ENCODE measurements around the gene PADI6.

PADI6 gene

DNA sequence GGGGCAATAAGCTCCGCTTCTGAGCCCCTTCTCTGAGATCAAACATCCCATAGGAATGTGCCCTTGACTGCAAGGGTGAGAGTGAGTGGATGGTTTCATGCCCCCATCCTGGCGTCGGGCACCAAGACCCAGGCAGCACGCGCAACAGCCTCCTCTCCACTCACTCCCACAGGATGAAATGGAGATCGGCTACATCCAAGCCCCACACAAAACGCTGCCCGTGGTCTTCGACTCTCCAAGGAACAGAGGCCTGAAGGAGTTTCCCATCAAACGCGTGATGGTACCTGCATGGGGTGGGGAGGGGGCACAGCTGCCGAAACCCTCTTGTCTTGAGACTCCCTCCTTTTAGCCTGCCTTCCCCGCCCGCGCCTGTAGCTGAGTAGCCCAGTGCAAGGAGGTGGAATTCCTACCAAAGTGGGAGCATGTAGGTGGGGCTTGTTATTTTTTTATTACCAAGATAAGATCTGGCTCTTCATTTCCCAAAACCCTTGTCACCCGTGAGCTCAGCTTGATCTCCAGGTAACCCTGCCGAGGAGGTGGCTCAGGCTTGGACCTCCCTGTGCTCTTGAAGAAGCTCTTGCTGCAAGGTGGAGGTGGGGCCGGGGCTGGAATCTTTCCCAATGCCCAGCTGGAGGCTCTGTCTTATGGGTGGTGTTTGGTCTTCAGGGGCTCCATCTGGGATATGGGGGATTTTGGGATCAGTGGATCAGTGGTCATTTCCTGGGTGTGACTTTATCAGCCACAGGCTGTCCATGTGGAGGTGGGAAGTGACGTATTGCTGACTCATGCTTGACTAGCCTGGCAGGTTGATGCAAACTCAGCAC is 24.0 kb upstream of the PADI6 start:
- Histone ChIP-seq H3K27ac (no peak overlapping the region), H4K20me1 (ENCODE audit: insufficient read depth) (no peaks in the 10 kb centered on the region), H3K4me3 (IDR thresholded peaks at IDR 0.05; ENCODE audit: insufficient read depth, low read depth, low read length) (no peak overlapping the region), H3K27me3 (ENCODE audit: insufficient read depth, low read depth) (peaks cover 30% of the 10 kb centered on the region), H2AFZ (ENCODE audit: low read depth) (no peak overlapping the region), H3K79me2 (ENCODE audit: insufficient read depth, low read depth) (no peaks in the 10 kb centered on the region), H3K9ac (no peak overlapping the region), H3K4me2 (no peak overlapping the region), H3K36me3 (ENCODE audit: insufficient read depth) (no peaks in the 10 kb centered on the region), H3K4me1 (ENCODE audit: low read depth, poor library complexity, severe bottlenecking) (no peaks in the 10 kb centered on the region)
- TF ChIP-seq, protein P1, sequence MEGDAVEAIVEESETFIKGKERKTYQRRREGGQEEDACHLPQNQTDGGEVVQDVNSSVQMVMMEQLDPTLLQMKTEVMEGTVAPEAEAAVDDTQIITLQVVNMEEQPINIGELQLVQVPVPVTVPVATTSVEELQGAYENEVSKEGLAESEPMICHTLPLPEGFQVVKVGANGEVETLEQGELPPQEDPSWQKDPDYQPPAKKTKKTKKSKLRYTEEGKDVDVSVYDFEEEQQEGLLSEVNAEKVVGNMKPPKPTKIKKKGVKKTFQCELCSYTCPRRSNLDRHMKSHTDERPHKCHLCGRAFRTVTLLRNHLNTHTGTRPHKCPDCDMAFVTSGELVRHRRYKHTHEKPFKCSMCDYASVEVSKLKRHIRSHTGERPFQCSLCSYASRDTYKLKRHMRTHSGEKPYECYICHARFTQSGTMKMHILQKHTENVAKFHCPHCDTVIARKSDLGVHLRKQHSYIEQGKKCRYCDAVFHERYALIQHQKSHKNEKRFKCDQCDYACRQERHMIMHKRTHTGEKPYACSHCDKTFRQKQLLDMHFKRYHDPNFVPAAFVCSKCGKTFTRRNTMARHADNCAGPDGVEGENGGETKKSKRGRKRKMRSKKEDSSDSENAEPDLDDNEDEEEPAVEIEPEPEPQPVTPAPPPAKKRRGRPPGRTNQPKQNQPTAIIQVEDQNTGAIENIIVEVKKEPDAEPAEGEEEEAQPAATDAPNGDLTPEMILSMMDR (conservative IDR thresholded peaks at IDR 0.05; ENCODE audit: low read depth, low read length): no peak

DNA sequence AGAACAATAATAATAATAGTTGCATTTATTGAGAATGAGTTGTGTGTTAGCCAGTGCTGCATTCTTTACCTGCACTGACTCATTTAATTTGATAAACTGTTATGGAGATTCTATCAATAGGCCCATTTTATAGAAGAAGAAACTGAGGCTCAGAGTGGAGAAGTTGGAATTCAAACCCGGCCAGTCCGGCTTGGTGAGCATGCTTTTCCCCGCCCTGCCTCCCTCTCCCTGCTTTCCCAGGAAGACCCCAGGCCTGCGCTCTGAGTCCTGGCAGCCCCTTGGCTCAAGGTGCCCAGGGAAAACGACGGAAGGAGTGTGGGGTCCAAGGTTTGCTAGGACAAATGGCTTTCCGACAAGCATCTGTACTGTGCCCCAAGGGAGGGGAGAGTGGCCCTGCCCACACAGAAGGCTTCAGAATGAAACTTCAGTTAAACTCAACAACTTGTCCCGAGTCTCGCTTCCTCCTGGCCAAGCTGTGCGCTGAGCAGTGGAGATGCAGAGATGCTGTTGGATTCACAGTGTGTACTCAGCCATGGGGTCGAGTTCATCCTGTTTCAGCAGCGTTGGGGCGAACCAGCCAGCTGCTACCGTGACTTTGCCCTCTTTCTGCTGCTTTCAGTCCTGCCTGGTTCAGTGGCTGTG is 23.3 kb upstream of the PADI6 start:
- Histone ChIP-seq H3K9ac (no peak overlapping the region), H3K4me3 (IDR thresholded peaks at IDR 0.05; ENCODE audit: insufficient read depth, low read depth, low read length) (no peak overlapping the region), H2AFZ (ENCODE audit: low read depth) (no peak overlapping the region), H3K4me1 (ENCODE audit: low read depth, poor library complexity, severe bottlenecking) (no peaks in the 10 kb centered on the region), H3K79me2 (ENCODE audit: insufficient read depth, low read depth) (no peaks in the 10 kb centered on the region), H3K4me2 (no peak overlapping the region), H4K20me1 (ENCODE audit: insufficient read depth) (no peaks in the 10 kb centered on the region), H3K27me3 (ENCODE audit: insufficient read depth, low read depth) (peaks cover 31% of the 10 kb centered on the region), H3K27ac (no peak overlapping the region), H3K36me3 (ENCODE audit: insufficient read depth) (no peaks in the 10 kb centered on the region)
- TF ChIP-seq, protein P1 (conservative IDR thresholded peaks at IDR 0.05; ENCODE audit: low read depth, low read length): no peak

DNA sequence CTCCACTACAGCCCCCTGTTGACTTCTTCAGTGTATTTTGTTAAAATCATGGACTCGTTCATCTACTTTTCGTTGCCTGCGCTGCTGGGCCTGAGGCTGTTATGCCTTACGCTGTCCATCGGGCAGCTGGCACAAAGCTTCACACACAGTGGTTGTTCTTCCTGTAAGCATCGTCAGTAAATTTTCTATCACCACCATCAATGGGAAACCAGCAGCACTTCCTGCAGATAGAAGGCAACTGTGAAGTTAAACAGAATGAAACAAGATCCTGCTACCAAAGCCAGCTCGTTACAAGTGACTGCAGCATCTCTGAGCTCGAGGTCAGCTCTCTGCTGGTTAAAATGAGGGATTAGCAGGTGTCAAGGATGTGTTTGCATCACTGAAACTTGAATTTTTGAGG is 21.9 kb upstream of the PADI6 start:
- no peak overlapping the region for H3K27ac ChIP-seq
- H3K36me3 ChIP-seq (ENCODE audit: insufficient read depth): no peaks in the 10 kb centered on the region
- H3K4me1 ChIP-seq (ENCODE audit: low read depth, poor library complexity, severe bottlenecking): no peaks in the 10 kb centered on the region
- H3K4me2 ChIP-seq: no peak overlapping the region
- no peak overlapping the region for H2AFZ ChIP-seq (ENCODE audit: low read depth)
- no peak overlapping the region for H3K9ac ChIP-seq
- peaks cover 41% of the 10 kb centered on the region for H3K27me3 ChIP-seq (ENCODE audit: insufficient read depth, low read depth)
- no peaks in the 10 kb centered on the region for H3K79me2 ChIP-seq (ENCODE audit: insufficient read depth, low read depth)
- TF ChIP-seq, protein P1 (conservative IDR thresholded peaks at IDR 0.05; ENCODE audit: low read depth, low read length): no peak
- H3K4me3 ChIP-seq (IDR thresholded peaks at IDR 0.05; ENCODE audit: insufficient read depth, low read depth, low read length): no peak overlapping the region
- no peaks in the 10 kb centered on the region for H4K20me1 ChIP-seq (ENCODE audit: insufficient read depth)

DNA sequence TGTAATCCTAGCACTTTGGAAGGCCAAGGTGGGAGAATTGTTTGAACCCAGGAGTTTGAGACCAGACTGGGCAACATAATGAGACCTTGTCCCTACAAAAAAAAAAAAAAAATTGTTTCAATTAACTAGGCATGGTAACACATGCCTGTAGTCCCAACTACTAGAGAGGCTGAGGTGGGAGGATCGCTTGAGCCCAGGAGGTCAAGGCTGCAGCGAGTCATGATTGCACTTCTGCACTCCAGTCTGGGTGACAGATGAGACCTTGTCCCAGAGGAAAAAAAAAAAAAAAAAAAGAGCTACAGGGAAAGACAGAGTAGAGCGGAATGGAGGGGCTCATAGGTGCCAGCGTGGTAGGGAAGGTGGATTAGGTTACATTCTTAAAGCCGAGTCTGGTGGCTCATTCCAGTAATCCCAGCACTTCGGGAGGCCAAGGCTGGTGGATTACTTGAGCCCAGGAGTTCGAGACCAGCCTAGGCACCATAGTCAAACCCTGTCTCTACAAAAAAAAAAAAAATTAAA is 21.0 kb upstream of the PADI6 start:
- Histone ChIP-seq H3K27ac (no peak overlapping the region), H2AFZ (ENCODE audit: low read depth) (no peak overlapping the region), H3K27me3 (ENCODE audit: insufficient read depth, low read depth) (peaks cover 38% of the 10 kb centered on the region), H3K4me1 (ENCODE audit: low read depth, poor library complexity, severe bottlenecking) (no peaks in the 10 kb centered on the region), H3K4me3 (IDR thresholded peaks at IDR 0.05; ENCODE audit: insufficient read depth, low read depth, low read length) (no peak overlapping the region), H3K79me2 (ENCODE audit: insufficient read depth, low read depth) (no peaks in the 10 kb centered on the region), H3K4me2 (no peak overlapping the region), H4K20me1 (ENCODE audit: insufficient read depth) (no peaks in the 10 kb centered on the region), H3K9ac (no peak overlapping the region), H3K36me3 (ENCODE audit: insufficient read depth) (no peaks in the 10 kb centered on the region)
- TF ChIP-seq, protein P1 (conservative IDR thresholded peaks at IDR 0.05; ENCODE audit: low read depth, low read length): no peak

Measured in KMS-11 (cell line).